GM23248 (cell line): ENCODE results near the gene MBTPS1.

ENCODE experiments used
- EZH2 ChIP-seq: fragments of 200-600 bp; sonication (generic); IDR thresholded peaks from 2 replicates; pipeline ENCODE4 v1.6.1; 2018; ENCODE audit warnings: antibody characterized with exemption, mild to moderate bottlenecking; ENCODE audit not compliant: insufficient read depth, poor library complexity, severe bottlenecking
- EZH2phosphoT487 ChIP-seq: fragments of 200-600 bp; sonication (generic); IDR thresholded peaks from 2 replicates; pipeline ENCODE4 v1.6.1; 2018; ENCODE audit warnings: antibody characterized with exemption, moderate library complexity, mild to moderate bottlenecking, low read depth; ENCODE audit not compliant: insufficient read depth

DNA sequence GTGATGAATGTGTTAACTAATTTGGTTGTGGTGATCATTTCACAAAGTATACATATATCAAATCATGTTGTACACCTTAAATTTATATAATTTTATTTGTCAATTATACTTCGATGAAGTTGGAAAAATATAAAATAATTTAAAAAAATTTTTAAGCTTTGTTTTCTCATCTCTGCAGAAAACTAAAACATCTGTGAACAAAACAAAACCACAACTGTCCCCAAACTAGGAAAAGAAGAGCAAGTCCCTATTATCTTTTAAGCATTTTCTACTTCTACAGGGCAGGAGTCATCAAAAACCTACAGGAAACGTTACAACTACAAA, 21.7 kb upstream of the MBTPS1 start:
- TF ChIP-seq EZH2 (no peak), EZH2phosphoT487 (no peak)
